M059J (cell line): ENCODE data around the gene TP53RK. TPM values are rescaled to one million over a fixed set of nuclear protein-coding genes. Genes with fewer than 3 reads are reported as not detected.
A peak's percentile ranks its signal among the peaks of the same experiment; 100 is the strongest.

Experiments
- DNase-seq: peaks from one replicate; pipeline ENCODE4 v3.0.0-alpha.2; 2012; ENCODE audit warnings: low read depth
- total RNA-seq: library from RNA; depleted of rRNA; stranded (reverse); fragments of >200 nt; shearing (Covaris generic); gene quantifications from 2 replicates; pipeline ENCODE4 v1.2.3, GENCODE V29; 2014

TP53RK gene
- total RNA-seq, 1 experiment from 2014 or later: 28.0 TPM

DNA sequence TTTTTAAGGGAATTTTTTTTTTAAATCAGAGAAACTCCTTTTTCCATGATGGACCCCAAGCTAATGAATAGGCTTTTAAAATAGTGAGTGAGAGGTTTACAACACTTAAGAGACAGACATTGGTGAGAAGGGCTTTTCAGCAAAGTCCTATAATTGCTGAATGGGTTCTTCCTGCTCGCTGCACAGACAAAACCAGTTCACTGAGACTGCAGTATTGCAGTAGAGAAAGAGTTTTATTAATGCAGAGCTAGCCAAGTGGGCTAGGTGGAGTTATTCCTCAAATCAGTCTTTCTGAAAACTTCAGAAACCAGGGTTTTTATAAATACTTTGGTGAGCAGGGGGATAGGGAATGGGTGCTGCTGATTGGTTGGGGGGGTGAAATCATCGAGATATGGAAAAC is 17.0 kb upstream of the TP53RK start:
- no peak for DNase-seq

DNA sequence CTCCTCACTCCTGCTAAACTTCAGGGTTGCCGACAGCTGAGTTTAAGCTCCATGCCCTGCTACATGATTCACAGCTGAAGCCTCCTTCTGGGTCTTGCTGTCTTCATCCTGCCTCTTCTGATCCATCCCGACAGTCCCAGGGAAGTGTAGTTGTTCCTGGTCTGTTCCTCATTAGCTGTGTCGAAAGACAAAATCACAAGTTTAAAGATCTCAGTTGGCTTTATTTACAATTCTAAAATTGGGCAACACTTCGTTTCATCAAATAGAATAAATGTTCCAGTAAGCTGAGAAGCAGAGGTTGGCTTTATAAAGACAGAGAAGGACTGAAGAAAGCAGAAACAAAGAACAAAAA is 16.1 kb upstream of the TP53RK start:
- DNase-seq: no peak

DNA sequence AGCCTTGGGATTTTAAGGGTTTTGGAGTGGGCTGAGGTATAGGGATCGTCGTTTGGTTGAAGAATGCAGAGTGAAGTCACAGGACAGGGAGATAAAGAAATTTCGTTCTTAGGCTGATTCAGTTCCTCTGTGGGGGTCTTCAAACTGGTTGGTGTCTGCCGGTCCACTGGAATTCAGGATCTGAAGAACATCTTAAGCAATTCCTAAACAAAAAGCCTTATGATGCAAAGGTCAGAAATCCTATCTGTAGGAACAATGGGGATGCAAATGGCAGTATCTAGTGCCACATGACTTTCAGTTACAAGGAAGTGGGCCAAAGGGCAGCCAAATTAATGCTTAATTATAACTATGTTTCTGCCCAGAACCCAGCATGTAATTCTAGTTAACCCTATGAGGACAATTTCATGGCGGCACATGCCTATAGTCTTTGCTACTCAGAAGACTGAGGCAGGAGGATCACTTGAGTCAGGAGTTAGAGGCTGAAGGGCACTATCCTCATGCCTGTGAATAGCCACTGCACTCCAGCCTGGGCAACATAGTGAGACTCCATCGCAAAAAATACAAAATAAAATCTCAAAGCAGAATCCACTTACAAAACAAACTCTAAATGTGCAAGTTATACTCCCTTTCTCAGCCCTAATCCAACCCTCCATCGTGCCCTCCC is 15.6 kb upstream of the TP53RK start:
- DNase-seq: no peak

DNA sequence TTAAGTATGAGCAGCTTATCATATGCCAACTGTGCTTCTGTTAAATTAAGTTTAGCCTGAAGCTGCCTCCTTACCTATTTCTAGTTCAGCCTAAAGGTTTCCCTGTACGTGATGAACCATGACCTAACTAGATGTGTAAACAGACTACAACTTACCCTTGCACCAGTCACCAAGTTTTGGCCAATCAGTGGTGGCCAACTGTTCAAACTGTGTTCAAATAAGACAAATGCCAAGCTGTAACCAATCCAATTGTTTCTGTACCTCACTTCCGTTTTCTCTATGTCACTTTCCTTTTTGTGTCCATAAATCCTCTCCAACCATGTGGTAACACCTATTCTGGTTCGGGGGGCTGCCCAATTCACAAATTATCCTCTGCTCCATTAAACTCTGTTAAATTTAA is 14.2 kb upstream of the TP53RK start:
- no peak for DNase-seq

DNA sequence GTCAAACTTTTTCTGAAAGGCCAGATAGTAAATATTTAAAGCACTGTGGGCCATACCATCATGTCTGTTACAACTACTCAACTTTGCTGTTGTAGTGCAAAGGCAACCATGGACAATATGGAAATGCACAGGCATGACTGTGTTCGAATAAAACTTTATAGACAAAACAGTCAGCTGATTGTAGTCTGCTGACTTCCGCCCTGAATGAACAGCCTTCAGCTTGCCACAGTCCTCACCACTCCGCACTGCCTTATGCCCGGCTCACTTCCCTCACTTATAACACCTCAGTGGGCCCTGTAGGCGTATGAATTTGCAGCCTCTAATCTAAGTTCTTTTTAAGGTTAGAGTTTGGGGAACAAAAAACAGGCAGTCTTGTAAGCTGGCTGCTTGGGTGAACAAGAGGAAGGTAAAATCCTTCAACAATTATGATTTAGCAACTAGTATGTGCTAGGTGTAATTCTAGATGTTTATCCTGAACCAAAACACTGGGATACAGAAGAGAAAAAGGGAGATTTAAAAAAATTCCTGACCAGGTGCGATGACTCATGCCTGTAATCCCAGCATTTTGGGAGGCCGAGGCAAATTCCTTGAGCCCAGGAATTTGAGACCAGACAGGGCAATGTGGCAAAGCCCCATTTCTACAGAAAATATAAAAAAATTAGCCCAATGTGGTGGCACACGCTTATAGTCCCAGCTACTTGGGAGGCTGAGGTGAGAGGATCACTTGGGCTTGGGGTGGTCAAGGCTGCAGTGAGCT is 13.4 kb upstream of the TP53RK start:
- no peak for DNase-seq

DNA sequence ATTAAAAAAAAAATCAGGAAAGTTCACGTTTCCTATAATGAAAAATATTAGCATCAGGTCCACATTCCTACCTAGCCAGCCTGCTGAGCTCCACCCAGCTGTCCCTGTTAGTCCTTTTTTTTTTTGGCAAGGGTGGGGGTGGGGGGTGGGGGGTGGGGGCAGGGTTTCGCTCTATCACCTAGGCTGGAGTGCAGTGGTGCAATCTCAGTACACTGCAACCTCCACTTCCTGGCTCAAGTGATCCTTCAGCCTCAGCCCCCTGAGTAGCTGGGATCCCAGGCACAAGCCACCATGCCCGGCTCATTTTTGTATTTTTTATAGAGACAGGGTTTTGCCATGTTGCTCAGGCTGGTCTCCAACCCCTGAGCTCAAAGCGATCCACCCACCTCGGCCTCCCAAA is 12.7 kb upstream of the TP53RK start:
- no peak for DNase-seq

DNA sequence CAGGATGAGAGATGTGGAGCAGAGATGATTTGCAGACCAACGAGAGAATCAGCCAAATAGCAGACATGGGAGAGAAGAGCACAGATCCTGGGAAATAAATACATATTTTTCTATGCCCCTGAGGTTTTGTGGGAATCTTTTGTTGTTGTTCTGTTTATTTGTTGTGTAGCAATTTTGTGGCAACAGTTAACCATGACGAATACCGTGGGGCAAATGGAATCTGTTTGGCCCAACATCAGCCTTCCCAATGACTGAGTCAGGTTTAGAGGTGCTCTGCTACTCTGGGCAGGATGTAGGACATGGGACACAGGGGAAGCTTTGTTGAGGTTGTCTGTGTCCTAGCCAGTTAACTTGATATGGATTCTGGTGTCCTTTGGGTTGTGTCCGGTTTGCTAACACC is 12.3 kb upstream of the TP53RK start:
- DNase-seq: peak; percentile 51

DNA sequence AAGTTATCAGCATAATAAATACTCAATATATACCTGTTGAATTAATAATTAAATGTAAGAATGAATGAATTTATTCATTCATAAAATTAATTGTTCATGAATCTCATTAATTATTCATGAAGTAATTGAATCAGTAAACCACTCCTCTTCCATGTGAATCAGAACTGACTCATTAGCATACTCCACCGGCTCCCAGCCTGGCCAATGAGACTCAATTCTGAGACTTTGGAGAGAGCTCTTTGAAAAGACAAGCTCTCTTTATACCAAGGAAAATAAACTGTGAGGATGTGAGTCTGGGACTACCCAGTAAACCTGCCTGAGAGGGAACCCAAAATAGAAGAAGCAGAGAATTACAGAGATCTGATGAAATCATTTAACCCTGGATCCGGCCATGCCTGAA is 11.8 kb upstream of the TP53RK start:
- peak; percentile 51 for DNase-seq

DNA sequence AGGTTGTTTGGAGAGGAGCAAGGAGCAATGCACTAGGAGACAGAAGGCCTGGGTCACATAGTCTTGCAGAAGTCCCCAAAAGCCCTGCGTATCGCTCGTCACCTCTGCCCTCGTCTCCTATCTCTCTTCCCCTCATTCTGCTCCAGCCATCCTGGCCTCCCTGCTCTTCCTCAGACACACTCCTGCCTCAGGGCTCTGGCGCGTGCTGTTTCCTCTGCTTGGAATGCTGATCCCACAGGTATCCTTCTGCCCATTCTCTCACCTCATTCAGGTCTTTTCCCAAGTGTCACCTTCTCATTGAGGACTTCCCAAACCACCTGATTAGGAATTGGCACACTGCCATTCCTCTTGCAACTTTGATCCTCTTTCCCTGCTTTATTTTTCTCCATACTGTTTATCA is 11.2 kb upstream of the TP53RK start:
- DNase-seq: no peak

DNA sequence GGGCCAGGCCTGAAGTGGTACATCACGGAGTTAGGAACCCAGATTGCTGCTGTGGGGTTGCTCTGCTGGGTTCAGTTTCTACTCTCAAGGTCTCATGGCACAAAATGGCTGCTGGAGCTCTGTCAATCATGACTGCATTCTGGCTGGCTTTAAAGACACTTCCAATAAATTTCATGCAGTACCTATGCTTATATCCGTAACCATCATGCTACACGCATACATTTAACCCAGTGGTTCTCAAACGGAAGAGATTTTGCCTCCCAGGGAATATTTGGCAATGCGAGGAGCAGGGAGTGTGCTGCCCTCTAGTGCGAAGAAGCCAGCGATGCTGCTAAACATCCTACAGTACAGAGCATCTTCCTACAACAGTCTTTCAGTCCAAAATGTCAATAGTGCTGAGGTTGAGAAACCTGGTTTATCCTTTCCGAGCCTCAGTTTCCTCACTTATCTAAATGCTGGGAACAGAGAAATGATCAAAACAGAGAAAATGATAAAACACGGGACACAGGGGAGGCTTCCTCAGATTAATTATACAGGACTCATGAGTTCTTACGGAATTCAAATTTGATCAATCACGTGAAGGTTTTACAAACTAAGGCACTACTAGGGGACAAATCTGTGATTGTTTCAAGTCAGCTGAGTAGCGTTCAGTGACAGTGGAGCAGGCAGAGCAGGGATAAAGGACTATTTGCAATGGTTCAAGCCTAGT is 10.6 kb upstream of the TP53RK start:
- peak; percentile 37 for DNase-seq

DNA sequence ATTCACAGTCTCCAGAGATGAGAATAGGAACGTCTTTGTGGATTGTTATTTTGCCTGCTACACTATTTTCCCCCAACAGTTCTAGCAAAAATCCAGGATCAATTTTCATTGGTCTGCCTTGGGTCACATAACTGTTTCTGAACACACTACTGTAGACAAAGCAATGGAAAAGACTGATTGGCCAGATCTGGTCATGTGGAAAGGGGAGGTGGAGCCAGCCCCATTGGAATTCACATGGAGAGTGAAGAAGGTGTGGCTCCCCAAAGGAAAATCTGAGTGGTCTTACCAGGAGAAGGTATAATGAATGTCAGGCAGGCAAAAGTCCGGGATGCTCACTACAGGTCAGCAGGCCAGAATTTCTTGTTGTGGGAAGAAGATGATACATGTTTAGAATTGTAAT is 9.5 kb upstream of the TP53RK start:
- no peak for DNase-seq

DNA sequence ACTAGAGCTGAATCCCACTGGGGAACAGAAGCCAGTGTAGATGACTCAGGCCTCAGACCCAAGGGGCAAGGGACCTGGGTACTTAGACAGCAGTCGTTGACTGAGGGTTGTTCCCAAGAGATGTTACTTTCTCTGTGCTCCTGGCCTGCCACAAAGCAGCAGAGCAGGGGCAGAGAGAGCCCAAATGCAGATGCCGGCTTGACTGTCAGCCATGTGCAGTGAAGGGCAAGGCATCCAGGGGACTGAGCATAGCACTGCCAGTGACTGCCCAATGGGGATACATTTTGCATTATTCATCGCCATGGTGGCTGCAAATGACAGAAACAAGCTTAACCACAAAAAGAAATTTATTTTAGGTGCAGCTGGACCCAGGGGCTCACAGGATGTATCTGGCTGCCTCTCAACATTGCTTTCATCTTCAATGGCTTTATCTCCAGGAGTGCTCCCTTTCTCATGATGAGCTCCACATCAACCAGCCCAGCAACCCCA is 7.6 kb upstream of the TP53RK start:
- DNase-seq: peak; percentile 70

DNA sequence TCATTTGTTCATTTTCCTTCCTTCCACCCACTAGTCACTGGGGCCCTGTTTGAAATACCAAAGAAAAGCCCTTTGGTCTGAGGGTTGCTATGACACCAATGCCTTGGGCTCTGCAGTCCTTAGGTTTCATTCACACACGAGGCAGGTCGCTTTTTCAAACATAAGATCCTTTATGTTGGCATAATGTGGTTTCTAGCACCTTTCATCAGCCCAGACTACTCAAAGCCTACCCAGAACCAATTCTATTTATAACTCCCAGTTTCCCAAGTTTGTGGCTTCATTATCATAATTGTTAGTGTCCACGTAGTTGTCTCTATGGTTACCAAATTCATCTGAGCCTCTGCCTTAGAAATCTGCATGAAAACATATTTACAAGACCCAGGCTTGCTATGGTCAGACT is 6.6 kb upstream of the TP53RK start:
- DNase-seq: peak; percentile 91

DNA sequence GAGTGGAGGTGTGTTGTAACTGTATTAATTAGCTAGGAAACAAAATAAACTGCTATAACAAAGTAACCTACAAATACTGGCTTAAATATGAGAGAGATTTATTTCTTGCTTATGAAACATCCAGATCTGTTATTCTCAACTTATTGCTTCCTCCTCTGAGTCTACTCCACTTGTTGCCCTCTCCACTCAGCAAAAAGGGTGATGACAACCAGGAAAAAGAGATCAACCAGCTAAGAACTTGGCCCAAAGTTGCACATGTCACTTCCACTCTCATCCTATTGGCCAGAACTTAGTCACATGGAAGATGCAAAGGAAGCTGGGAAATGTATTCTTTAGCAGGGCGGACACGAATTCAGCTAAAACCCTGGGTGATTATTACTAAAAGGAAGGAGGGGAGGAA is 5.2 kb upstream of the TP53RK start:
- DNase-seq: peak; percentile 56

DNA sequence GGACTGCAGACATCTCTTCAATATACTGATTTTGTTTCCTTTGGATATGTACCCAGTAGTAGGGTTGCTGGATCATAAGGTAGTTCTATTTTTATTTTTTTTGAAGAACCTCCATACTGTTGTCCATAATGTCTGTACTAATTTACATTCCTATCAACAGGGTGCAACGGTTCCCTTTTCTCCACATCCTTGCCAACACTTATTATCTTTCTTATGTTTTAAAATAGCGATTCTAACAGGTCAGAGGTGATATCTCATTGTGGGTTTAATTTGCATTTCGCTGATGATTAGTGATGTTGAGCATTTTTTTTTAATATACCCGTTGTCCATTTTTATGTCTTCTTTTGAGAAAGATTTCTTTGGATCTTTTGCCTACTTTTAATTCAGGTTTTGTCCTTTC is 2.0 kb upstream of the TP53RK start:
- no peak for DNase-seq

DNA sequence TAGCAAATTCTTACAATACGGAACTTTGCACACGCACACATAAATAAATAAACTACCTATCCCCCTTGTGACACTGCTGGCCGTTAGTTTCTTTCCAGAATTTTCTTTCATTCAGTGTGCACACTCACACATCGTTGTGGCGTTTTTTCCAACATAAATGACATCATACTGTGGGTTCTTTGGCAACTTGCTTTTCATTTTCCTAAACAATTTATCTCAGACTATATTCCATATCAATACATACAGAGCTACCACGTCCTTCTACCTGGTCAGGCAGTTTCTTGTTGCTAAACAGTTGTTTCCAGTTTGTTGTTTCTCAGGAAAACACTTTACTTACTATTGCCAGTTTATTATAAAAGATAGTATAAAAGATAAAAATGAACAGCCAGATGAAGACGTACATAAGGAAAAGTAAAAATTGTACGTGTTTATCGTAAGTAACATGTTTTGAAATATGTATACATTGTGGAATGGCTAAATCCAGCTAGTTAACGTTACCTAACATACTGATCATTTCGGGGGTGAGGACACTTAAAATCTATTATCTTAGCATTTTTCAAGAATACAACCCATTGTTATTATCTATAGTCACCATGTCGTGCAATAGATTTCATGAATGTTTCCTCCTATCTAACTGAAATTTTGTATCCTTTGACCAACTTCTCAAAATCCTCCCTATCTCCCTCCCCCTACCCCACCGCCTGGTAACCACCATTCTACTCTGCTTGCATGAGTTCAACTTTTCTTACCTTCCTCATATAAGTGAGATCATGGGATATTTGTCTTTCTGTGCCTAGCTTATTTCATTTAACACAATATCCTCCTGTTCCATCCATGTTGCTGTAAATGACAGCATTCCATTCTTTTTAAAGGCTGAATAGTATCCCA is 1.2 kb upstream of the TP53RK start:
- DNase-seq: peak; percentile 23

DNA sequence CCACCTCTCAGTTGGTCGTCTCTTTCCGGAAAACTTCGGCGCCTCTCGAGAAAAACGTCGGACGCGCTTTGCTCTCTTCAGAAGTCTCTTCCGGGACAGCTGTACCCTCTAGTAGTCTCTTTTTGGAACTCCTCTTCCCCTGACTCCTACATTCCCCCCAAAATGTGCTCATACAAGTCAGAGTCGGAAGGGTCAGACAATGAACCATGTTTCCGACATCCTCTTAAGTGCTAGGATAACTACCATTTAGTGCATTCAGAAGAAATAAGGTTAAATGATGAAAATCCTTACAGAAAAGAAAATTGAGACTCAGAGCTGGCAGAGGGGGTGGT is 476 bp upstream of the TP53RK start:
- no peak for DNase-seq

DNA sequence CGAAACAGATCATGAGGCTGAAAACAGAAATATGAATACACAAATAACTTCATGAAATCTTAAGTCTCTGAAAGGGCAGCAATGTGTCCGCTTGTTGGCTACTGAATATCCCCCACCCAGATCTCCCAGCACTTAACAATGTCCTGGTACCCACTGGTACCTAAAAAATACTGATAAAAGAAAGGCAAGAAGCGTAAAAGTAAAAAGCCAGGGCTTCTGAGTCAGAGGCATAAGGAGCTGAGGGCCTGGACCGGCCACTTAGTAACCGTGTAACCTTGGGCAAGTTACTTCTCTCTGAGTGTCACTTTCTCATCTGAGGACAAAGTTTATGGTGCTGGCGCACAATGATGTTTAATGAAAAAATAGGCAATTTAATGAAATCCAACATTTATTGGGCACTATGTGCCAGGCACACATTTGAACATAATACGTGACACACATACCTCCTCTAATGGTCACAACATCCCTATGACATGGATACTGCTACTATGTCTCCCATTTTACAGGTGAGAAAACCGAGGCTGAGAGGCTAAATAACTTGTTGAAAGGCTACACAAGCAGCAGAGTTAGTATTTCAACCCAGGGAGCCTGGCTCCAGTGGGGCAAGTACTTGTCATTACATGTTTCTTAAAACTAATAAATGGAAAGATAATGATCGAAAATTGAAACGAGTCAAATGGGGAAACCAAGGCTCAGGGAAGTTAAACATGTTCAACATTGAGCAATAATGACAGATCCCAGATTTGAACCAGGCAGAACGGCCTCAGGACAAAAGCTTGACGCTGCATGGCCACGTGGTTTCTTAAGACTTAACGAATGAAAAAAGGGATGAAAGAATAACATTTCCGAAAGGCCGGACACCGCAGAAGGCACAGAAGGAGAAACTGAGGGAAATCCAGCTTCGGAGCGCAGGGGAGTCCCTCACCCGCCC is 828 bp downstream of the TP53RK start:
- DNase-seq: peak; percentile 61

DNA sequence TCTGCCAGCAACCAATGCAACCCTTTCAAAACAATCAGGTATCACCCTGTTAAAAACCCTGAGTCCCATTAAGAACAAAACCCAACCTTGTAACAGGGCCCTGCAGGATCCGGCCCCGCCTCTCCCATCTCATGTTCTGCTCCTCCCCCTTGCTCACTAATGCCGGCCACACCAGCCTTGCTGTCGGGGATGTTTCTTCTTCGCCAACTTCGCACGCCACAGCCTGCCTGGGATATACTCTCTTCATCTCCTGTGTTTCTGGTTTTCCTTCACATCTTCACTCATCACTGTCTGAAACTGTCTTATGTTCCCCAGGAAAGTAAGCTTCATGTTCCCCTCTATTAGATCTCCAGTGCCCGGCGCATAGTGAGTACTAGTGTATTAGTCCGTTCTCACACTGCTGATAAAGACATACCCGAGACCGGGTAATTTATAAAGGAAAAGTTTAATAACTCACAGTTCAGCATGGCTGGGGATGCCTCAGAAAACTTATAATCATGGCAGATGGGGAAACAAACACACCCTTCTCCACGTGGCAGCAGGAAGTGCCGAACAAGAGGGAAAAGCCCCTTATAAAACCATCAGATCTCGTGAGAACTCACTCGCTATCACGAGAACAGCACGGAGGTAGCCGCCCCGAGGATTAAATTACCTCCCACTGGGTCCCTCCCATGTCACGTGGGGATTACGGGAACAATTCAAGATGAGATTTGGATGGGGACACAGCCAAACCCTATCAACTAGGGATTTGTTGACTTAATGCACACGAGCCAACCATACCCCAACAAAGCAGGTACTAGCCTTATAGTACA is 5.1 kb downstream of the TP53RK start:
- no peak for DNase-seq

DNA sequence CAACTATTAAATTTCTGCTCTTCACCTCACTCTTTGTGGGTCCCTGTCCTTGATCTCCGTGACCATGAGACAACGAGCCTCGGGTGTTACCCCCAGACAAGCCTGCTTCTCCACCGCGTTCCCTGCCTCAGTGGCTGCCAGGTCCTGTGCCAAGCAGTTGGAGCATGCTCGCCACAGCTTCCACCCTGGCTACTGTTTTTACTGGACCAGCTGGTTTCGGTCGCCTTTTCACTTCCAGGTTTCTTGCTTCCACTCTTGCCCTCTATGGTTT is 5.6 kb downstream of the TP53RK start:
- DNase-seq: no peak
